Measurements from ENCODE around the gene FAM180A.

DNA sequence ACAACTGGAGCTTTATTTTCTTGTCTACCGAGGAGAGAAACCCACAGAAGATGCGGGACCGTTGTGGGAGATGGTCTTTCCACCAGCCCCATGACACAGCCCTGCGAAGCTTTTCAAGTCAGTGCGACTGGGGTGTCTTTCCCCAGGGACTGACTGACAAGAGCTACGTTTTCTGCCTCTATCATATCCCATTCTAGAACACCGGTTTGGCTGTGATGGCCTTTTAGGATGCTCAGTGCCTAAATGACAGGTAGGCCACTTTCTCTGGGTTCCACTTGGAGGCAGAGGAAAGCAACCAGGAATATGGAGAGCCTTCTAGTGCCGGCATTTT, 37.5 kb downstream of the FAM180A start:
- TF ChIP-seq, protein P1, sequence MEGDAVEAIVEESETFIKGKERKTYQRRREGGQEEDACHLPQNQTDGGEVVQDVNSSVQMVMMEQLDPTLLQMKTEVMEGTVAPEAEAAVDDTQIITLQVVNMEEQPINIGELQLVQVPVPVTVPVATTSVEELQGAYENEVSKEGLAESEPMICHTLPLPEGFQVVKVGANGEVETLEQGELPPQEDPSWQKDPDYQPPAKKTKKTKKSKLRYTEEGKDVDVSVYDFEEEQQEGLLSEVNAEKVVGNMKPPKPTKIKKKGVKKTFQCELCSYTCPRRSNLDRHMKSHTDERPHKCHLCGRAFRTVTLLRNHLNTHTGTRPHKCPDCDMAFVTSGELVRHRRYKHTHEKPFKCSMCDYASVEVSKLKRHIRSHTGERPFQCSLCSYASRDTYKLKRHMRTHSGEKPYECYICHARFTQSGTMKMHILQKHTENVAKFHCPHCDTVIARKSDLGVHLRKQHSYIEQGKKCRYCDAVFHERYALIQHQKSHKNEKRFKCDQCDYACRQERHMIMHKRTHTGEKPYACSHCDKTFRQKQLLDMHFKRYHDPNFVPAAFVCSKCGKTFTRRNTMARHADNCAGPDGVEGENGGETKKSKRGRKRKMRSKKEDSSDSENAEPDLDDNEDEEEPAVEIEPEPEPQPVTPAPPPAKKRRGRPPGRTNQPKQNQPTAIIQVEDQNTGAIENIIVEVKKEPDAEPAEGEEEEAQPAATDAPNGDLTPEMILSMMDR (IDR thresholded peaks at IDR 0.05) = no peak
- no peak for TF ChIP-seq POLR2AphosphoS5 (IDR thresholded peaks at IDR 0.05)

All from stomach (tissue), 4 donors.